HG03432 (cell line): Measurements from ENCODE around the gene COX5B.

Source experiments
- ATAC-seq: cut with Tn5 transposase; IDR thresholded peaks from one replicate; pipeline ENCODE4 v1.9.1; 2021; ENCODE audit warnings: mild to moderate bottlenecking, moderate library complexity; ENCODE audit not compliant: unreplicated experiment

COX5B gene

GRCh38 chr2:97653874-97654273 is 8.0 kb downstream of the COX5B start:
- ATAC-seq, result no peak

DNA sequence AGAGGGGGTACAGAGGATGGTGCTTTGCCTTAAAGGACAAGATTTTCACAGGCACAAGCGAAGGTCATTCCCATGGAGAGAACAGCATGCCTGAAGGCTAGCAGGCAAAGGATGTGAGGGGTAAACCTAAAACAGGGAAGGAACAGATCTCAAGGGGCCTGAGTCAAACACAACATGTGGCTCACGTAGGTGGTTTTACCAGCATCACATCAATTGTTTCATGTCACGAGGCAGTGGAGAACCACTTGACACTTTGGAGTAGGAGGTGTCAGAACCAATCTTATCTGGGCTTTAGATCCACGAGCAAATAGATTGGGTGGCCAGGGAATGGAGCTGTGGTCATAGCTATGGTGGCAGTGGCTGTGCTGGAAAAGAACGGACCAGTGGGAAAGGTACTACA is 8.4 kb downstream of the COX5B start:
- ATAC-seq, result no peak

- ATAC-seq, result no peak
These were observed 8.9 kb downstream of the COX5B start for GRCh38 chr2:97654791-97655190.

DNA sequence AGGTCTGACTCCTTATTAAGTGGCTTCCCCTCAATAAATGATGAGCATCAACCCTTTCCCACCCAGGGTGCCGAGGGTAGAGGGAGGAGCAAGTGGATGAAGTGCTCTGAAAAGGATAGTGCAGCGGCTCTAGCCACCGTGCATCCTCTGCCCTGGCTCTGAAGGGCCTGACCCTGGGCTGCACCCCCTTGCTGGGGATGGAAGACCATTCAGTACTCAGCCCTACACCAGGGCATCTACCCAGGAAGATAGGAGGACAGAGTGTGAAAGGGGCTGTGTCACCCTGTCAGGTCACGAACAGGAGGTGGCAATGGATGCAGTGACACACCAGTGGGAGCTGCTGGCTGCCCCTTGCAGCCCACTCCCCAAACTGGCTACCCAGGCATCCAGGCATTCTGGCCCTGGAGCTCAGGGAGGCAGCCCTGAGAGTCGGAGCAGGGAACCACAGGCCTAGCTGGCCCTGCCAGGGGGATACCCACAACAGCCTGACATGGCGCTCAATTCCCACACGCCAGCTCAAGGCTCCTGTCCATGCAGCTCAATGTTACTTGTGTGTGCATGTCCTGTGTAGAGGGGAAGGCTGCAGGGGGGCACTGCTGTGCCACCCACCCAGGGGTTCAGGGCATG is 10.4 kb downstream of the COX5B start:
- ATAC-seq, result no peak

DNA sequence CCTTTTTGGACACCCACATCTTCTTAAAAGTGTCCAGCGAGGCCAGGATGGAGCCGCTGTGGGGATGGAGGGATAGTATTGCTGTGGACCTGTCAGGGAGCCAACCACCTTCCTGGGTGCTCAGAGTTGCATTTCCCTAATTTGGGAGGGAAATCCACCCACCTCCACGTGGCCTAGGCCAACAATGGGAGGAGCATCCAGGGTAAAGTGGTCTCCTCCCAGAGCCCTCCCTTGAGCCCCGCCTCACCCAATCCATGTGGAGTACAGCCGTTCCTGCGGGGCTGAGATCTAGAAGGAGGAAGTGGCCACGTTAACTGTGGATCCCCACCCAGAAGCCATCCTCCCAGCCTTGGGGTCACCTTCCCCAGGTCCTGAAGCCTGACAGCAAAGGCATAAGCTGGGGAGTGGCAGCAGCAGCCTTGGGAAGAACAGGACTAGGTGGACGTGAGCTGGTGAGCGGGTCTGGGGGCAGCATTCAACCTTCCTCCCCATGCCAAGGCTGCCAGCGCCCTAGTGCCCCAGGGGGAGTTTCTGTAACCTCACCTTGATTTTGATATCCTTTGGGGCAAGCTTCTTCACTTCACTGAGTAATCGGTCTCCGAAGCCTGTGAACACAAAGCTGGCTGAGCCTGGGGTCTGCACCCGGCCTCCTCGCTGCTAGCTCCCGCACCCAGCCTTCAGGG is 11.2 kb downstream of the COX5B start:
- ATAC-seq, result no peak

GRCh38 chr2:97657986-97658690 is 12.3 kb downstream of the COX5B start:
- no peak for ATAC-seq

DNA sequence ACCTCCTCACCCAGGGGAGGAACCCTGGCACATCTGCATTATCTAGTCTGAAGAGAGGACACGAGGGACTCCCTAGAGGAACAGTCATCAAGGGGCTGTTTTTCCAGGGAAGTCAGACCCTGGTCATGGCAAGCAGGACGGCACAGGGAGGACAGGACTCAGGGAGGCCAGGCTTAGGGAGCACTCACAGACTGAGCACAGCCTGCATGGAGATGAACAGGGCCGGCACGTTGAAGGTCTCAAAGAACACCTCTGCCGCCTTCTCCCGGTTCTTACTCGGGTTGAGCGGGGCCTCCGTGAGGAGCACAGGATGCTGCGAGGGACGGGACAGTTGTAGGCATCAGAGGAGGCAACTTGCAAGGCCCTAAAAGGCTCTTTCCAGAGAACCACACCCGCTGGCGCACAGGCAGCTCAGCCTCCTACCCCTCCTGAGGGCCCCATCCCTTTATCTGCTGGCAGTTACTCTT is 12.9 kb downstream of the COX5B start:
- no peak for ATAC-seq

DNA sequence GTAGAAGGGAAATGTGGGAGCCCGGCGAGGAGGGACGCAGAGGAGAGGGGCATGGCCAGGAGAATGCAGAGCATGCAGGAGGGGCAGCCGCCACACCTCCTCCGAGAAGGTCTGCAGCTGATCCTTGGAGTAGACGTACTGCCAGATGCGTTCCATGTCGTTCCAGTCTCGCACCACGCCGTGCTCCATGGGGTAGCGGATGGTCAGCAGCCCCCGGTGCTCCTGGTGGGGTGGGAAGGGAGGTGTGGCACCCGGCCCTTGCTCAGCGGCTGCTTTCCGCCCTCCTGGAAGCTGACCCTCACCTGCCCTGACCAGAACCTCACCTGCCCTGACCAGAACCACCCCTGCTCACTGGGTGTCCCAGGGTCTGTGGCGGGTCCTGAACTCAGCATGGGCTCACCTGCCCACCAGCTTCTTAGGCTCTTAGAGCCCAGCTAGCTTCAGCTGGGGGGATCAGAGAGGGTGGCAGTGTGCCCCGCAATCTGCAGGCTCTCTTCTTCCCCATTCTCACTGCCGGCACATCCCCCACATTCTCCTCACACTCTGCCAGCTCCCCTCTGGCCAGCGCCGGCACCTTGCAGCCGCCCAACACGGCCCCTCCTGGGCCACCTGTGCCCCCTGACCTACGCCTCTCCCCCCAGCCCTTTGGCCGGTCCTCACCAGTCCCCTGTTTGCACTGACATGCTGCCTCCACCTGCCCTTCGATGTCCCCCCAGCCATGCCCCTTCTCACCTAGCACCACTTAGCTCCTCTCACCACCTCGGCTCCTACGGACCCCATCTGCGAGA is 13.6 kb downstream of the COX5B start:
- no peak for ATAC-seq

DNA sequence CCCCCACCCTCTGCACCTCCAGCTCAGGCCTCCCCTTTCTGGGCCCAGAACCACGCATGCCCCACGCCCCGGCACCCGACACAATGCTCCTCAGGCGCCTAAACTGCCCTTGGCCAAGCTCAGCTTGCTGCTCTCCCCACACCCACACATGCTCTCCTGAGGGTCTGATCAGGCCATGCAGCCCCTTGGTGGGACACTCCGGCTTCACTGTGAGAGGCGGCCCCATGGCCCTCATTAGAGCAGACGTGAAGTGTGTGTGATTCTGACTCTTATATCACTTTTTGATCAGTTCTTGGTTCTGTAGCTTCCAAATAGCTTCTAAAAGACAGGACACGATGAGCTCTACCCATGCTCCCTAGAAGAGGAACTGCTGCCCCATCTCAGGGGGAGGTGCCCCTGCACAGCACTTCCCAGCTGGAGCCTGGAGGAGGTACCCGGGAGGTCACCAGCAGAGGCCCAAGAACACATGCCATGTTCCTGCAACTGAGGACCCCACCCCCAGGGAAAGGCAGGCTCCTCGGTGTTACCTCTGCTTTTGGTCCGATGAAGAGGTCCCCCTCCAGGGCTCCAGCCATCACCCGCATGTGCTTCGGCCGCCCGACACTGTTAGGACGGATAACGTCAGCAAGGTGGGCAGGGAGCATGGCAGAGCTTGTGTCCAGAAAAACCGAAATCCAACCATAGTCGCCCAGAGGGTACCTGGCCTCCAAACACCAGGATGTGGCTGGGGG is 14.3 kb downstream of the COX5B start:
- ATAC-seq, result no peak

GRCh38 chr2:97660775-97661389 is 15.0 kb downstream of the COX5B start:
- ATAC-seq, result no peak

DNA sequence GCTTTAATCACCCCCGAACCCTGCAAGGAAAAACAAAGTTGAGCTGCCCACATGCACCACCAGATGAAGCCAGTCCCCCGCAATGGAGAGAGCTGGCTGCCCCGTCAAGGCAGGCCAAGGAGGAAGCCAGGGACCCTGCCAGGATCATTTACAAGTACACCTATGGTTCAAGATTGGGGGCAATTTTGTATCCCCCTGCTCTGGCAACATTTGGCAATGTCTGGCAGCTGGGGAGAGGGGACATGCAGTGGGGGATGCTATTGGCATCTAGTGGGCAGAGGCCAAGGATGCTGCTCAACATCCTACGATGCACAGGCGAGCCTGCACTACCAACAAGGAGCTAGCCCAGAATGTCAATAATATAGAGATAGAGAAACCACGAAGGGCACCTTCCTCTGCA is 16.1 kb downstream of the COX5B start:
- no peak for ATAC-seq

- no peak for ATAC-seq
These were observed 16.6 kb downstream of the COX5B start for GRCh38 chr2:97662386-97662894.

- ATAC-seq, result peak; percentile 52
These were observed 17.2 kb downstream of the COX5B start for GRCh38 chr2:97662895-97663625.

DNA sequence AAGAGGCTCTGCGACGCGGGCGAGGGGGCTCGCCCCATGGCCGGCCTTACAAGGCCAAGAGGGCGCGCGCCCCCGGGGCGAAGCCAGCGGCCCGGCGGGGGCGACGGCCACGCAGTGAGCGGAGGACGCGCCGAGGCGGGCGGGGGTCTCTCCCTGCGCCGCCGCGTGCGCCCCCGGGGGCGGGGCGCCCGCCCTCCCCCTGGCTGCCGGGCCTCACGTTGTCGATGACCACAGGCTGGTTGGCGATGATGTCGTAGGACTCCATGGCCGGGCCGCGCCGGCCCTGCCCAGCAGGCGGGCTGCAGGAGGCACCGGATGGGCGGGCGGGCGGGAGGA is 17.7 kb downstream of the COX5B start:
- ATAC-seq, result no peak

GRCh38 chr2:97663962-97664635 is 18.2 kb downstream of the COX5B start, which contains the start of gene ACTR1B:
Gene ACTR1B, minus strand, starts transcription at chr2:97664044. Its CDS starts 154 bp downstream, at chr2:97663890.
- peak; percentile 89 for ATAC-seq

DNA sequence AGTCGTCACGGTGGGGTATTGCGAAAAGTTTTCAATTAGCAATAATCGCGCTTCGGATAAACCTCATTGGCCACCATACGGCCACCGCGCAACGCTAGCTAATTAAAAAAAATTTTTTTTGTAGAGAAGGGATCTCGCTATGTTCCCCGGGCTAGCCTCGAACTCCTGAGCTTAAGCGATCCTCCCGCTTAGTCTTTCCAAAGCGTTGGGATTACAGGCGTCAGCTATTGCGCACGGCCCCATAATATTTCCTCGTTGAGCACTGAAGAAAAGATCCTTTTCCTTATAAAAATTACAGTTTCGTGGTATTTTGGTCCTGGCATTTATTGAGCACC is 18.7 kb downstream of the COX5B start:
- no peak for ATAC-seq

DNA sequence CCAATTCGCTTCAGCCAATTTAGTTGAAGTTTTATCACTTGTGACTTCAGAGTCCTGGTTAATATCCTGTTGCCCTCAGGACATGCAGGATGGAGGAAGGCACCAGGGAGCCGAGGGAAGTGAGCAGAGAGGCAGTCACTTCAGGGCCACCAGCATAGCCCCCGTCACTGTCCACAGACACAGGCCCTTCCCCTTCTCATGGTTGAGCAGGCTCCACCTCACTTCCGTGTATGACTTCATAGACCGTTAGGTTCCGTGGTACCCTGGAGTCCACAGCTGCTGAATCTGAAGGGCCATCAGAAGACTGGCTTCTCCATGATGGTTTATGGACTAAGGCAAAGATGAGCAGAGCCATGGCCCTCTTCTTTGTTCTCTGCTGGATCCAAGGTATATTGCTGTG is 23.6 kb downstream of the COX5B start, which contains the start of gene C2orf92:
TSS of gene C2orf92 (plus strand) at position 266 of the 400 bp plus-strand sequence. CDS start at position 342, 76 bp downstream.
- no peak for ATAC-seq

- no peak for ATAC-seq
These were observed 24.6 kb downstream of the COX5B start for GRCh38 chr2:97670471-97670870.

DNA sequence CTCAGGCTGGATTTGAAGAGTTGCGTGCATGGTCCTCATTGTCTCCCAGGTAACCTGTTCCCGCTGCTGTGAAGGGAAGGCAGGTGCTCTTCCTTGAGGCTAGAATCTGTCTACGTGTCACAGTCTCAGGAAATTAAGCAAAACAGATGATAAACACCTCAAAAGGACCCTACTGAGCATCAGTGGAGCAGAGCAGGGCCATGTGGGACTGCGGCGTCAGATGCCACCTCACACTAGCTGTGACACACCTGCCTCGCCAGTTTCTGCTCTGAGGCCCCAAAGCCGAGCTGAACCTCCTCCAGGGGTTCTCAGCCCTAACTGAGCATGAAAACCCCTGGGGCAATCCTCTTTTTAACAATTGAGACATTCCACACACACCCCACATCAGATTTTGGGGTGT is 25.7 kb downstream of the COX5B start:
- ATAC-seq, result no peak
